ENCODE results near the gene QPRT. TPM values are rescaled to one million over a fixed set of nuclear protein-coding genes. Genes with fewer than 3 reads are reported as not detected.

Gene QPRT
- total RNA-seq, 1 experiment from 2014 or later = 27.9 TPM

GRCh38 chr16:29714396-29714795 is 35.4 kb downstream of the QPRT start:
- Histone ChIP-seq H3K36me3 (ENCODE audit: control insufficient read depth, insufficient read depth, low read length) (no peaks in the 10 kb centered on the region), H3K4me3 (ENCODE audit: low read depth in 2 of 2, low read length in 2 of 2) (no peak overlapping the region), H3K9me3 (ENCODE audit: control insufficient read depth, insufficient read depth, low read depth, low read length) (no peaks in the 10 kb centered on the region), H3K27me3 (ENCODE audit: control insufficient read depth, insufficient read depth, low read length) (no peaks in the 10 kb centered on the region), H3K27ac (ENCODE audit: low read length) (no peak overlapping the region), H3K4me1 (ENCODE audit: control insufficient read depth, insufficient read depth, low read length) (peaks cover 3% of the 10 kb centered on the region; the same call in 1 of the 2 replicates)
- in situ Hi-C loops (cut with HindIII; ENCODE audit: low pct_unique_long_range_greater_than_20kb, low sequenced_read_pairs) = no loop called here
- ChIA-PET POLR2A (no interaction called here), CTCF (no interaction called here)
- BruUV-seq (replicated peaks) = no TSS peak
- intact Hi-C loops (cut with micrococcal nuclease; ENCODE audit: unreplicated experiment) = no loop called here
- DNase-seq (ENCODE audit: low read depth, low spot score) (no peak), ATAC-seq (no peak)
- TF ChIP-seq TCF7L2 (IDR thresholded peaks at IDR 0.05; ENCODE audit: low read depth, low read length) = no peak
- TF ChIP-seq, protein P1, sequence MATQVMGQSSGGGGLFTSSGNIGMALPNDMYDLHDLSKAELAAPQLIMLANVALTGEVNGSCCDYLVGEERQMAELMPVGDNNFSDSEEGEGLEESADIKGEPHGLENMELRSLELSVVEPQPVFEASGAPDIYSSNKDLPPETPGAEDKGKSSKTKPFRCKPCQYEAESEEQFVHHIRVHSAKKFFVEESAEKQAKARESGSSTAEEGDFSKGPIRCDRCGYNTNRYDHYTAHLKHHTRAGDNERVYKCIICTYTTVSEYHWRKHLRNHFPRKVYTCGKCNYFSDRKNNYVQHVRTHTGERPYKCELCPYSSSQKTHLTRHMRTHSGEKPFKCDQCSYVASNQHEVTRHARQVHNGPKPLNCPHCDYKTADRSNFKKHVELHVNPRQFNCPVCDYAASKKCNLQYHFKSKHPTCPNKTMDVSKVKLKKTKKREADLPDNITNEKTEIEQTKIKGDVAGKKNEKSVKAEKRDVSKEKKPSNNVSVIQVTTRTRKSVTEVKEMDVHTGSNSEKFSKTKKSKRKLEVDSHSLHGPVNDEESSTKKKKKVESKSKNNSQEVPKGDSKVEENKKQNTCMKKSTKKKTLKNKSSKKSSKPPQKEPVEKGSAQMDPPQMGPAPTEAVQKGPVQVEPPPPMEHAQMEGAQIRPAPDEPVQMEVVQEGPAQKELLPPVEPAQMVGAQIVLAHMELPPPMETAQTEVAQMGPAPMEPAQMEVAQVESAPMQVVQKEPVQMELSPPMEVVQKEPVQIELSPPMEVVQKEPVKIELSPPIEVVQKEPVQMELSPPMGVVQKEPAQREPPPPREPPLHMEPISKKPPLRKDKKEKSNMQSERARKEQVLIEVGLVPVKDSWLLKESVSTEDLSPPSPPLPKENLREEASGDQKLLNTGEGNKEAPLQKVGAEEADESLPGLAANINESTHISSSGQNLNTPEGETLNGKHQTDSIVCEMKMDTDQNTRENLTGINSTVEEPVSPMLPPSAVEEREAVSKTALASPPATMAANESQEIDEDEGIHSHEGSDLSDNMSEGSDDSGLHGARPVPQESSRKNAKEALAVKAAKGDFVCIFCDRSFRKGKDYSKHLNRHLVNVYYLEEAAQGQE (IDR thresholded peaks at IDR 0.05; ENCODE audit: insufficient read depth in 1 of 2, low read depth in 2 of 2, low read length in 1 of 2) = no peak
- no peak for TF ChIP-seq SIN3A (IDR thresholded peaks at IDR 0.05; ENCODE audit: borderline replicate concordance, insufficient read depth, low read depth, low read length)
- no peak for TF ChIP-seq POLR2AphosphoS5 (IDR thresholded peaks at IDR 0.05; ENCODE audit: low read depth, low read length)
- TF ChIP-seq CTCF (IDR thresholded peaks at IDR 0.05) = no peak

DNA sequence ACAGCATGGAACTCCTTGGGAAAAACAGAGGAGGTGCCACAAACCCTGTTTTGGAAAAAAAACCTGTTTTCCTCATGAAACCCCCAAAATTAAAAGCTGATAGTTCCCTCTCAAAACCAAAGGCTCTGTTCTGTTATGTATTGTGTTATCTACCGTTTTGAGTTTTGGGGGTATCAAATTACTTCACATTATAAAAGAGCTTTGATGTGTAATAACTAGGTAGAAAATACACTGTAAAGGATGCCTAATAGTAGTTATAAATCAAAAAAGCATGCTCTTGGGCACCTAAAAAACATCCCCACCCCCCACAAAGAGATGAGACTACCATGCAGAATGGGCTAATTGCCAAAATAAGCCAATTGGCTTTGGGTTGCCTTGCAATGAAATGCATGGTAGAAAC is 36.0 kb downstream of the QPRT start:
- POLR2A ChIA-PET = interaction anchor here (0.6 kb wide), 1 partner anchor 42 kb away, joined by 4 read pairs; no protein-coding TSS in a partner anchor
- in situ Hi-C loops (cut with HindIII; ENCODE audit: low pct_unique_long_range_greater_than_20kb, low sequenced_read_pairs) (no loop called here), intact Hi-C loops (cut with micrococcal nuclease; ENCODE audit: unreplicated experiment) (no loop called here)
- no peaks in the 10 kb centered on the region for H3K9me3 ChIP-seq (ENCODE audit: control insufficient read depth, insufficient read depth, low read depth, low read length)
- no peak overlapping the region for H3K27ac ChIP-seq (ENCODE audit: low read length)
- no peaks in the 10 kb centered on the region for H3K36me3 ChIP-seq (ENCODE audit: control insufficient read depth, insufficient read depth, low read length)
- BruUV-seq (replicated peaks) = no TSS peak
- no peak overlapping the region for H3K4me3 ChIP-seq (ENCODE audit: low read depth in 2 of 2, low read length in 2 of 2)
- no peaks in the 10 kb centered on the region for H3K27me3 ChIP-seq (ENCODE audit: control insufficient read depth, insufficient read depth, low read length)
- H3K4me1 ChIP-seq (ENCODE audit: control insufficient read depth, insufficient read depth, low read length) = peaks cover 3% of the 10 kb centered on the region; the same call in 1 of the 2 replicates
- CTCF ChIA-PET = no interaction called here
- ATAC-seq (no peak), DNase-seq (ENCODE audit: low read depth, low spot score) (no peak)
- TF ChIP-seq, protein P1 (IDR thresholded peaks at IDR 0.05; ENCODE audit: insufficient read depth in 1 of 2, low read depth in 2 of 2, low read length in 1 of 2) = no peak
- TF ChIP-seq TCF7L2 (IDR thresholded peaks at IDR 0.05; ENCODE audit: low read depth, low read length) (no peak), SIN3A (IDR thresholded peaks at IDR 0.05; ENCODE audit: borderline replicate concordance, insufficient read depth, low read depth, low read length) (no peak), CTCF (IDR thresholded peaks at IDR 0.05) (no peak), POLR2AphosphoS5 (IDR thresholded peaks at IDR 0.05; ENCODE audit: low read depth, low read length) (no peak)
